ENCODE results near the gene YIF1A. TPM values are rescaled to one million over a fixed set of nuclear protein-coding genes. Genes with fewer than 3 reads are reported as not detected.
A peak's percentile ranks its signal among the peaks of the same experiment; 100 is the strongest.
"Not testable (repeated sequence)": the region's sequence is repeated elsewhere in the genome, so short reads cannot be mapped to it uniquely, and the experiment has no call there.

Gene YIF1A
- total and polyA plus RNA-seq, 4 donors = 93.0 to 136 (median 117) TPM

GRCh38 chr11:66311470-66311964, 22.6 kb upstream of the YIF1A start:
- Histone ChIP-seq H3K9ac (ENCODE audit: low read depth in 1 of 2, low read length in 2 of 2) (no peak overlapping the region), H3K4me3 (ENCODE audit: low read depth in 1 of 3, low read length in 3 of 3) (peak overlapping the region in 2 of 3 donors; percentile 44 to 63), H3K9me3 (ENCODE audit: control insufficient read depth in 4 of 4, low read length in 3 of 4) (no peaks in the 10 kb centered on the region), H3K27ac (ENCODE audit: low read depth in 1 of 2, low read length in 2 of 2) (peak overlapping the region; percentile 79 to 86), H3K36me3 (ENCODE audit: control insufficient read depth in 4 of 4, insufficient read depth in 3 of 4, low read depth in 1 of 4, low read length in 3 of 4) (no peaks in the 10 kb centered on the region), H3K4me1 (ENCODE audit: control insufficient read depth in 4 of 4, insufficient read depth in 4 of 4, low read length in 3 of 4) (peaks cover 0 to 12% (median 5%) of the 10 kb centered on the region in 4 donors), H3K27me3 (ENCODE audit: control insufficient read depth in 4 of 4, insufficient read depth in 4 of 4, low read length in 3 of 4) (no peaks in the 10 kb centered on the region)
- TF ChIP-seq MAX (IDR thresholded peaks at IDR 0.05) (no peak), TAF1 (conservative IDR thresholded peaks at IDR 0.05) (no peak), REST (IDR thresholded peaks at IDR 0.05) (no peak), HNF4A (conservative IDR thresholded peaks at IDR 0.05) (no peak), JUND (IDR thresholded peaks at IDR 0.05) (no peak), FOXA1 (IDR thresholded peaks at IDR 0.05) (no peak), GABPA (IDR thresholded peaks at IDR 0.05 in 1 of 2, conservative IDR thresholded peaks at IDR 0.05 in 1 of 2) (no peak), EGR1 (IDR thresholded peaks at IDR 0.05; ENCODE audit: low read depth in 2 of 2) (no peak), HNF4G (IDR thresholded peaks at IDR 0.05) (no peak), NR2F2 (IDR thresholded peaks at IDR 0.05) (no peak), YY1 (IDR thresholded peaks at IDR 0.05) (no peak)
- DNase-seq (ENCODE audit: low spot score) = no peak
- 31% methylated on average over 26 of the region's 26 CpGs for WGBS

- 92% methylated on average over 18 of the region's 18 CpGs for WGBS
- not testable (repeated sequence) for DNase-seq (ENCODE audit: low spot score); H3K4me3 ChIP-seq (ENCODE audit: low read depth in 1 of 3, low read length in 3 of 3); H3K36me3 ChIP-seq (ENCODE audit: control insufficient read depth in 4 of 4, insufficient read depth in 3 of 4, low read depth in 1 of 4, low read length in 3 of 4); H3K9me3 ChIP-seq (ENCODE audit: control insufficient read depth in 4 of 4, low read length in 3 of 4); H3K9ac ChIP-seq (ENCODE audit: low read depth in 1 of 2, low read length in 2 of 2); H3K27me3 ChIP-seq (ENCODE audit: control insufficient read depth in 4 of 4, insufficient read depth in 4 of 4, low read length in 3 of 4); H3K27ac ChIP-seq (ENCODE audit: low read depth in 1 of 2, low read length in 2 of 2)
- H3K4me1 ChIP-seq (ENCODE audit: control insufficient read depth in 4 of 4, insufficient read depth in 4 of 4, low read length in 3 of 4) = peaks cover 0 to 12% (median 5%) of the 10 kb centered on the region in 4 donors
These were observed 22.0 kb upstream of the YIF1A start for GRCh38 chr11:66310803-66311440.

- Histone ChIP-seq H3K4me3 (ENCODE audit: low read depth in 1 of 3, low read length in 3 of 3) (no peak overlapping the region), H3K9me3 (ENCODE audit: control insufficient read depth in 4 of 4, low read length in 3 of 4) (no peaks in the 10 kb centered on the region), H3K36me3 (ENCODE audit: control insufficient read depth in 4 of 4, insufficient read depth in 3 of 4, low read depth in 1 of 4, low read length in 3 of 4) (no peaks in the 10 kb centered on the region), H3K9ac (ENCODE audit: low read depth in 1 of 2, low read length in 2 of 2) (no peak overlapping the region), H3K4me1 (ENCODE audit: control insufficient read depth in 4 of 4, insufficient read depth in 4 of 4, low read length in 3 of 4) (peaks cover 0 to 12% (median 5%) of the 10 kb centered on the region in 4 donors), H3K27ac (ENCODE audit: low read depth in 1 of 2, low read length in 2 of 2) (no peak overlapping the region), H3K27me3 (ENCODE audit: control insufficient read depth in 4 of 4, insufficient read depth in 4 of 4, low read length in 3 of 4) (no peaks in the 10 kb centered on the region)
- DNase-seq (ENCODE audit: low spot score) = no peak
- WGBS = 81% methylated on average over 8 of the region's 8 CpGs
- TF ChIP-seq ATF3 (IDR thresholded peaks at IDR 0.05) (no peak), RAD21 (IDR thresholded peaks at IDR 0.05) (no peak), FOXA2 (IDR thresholded peaks at IDR 0.05) (no peak), FOXA1 (IDR thresholded peaks at IDR 0.05) (no peak), RXRA (IDR thresholded peaks at IDR 0.05) (no peak), REST (IDR thresholded peaks at IDR 0.05) (no peak), CTCF (IDR thresholded peaks at IDR 0.05; ENCODE audit: low read depth, low read length, missing input control) (no peak), HNF4G (IDR thresholded peaks at IDR 0.05) (no peak), EGR1 (IDR thresholded peaks at IDR 0.05; ENCODE audit: low read depth in 2 of 2) (no peak), GABPA (IDR thresholded peaks at IDR 0.05 in 1 of 2, conservative IDR thresholded peaks at IDR 0.05 in 1 of 2) (no peak), MAX (IDR thresholded peaks at IDR 0.05) (no peak), HNF4A (conservative IDR thresholded peaks at IDR 0.05) (no peak), NR2F2 (IDR thresholded peaks at IDR 0.05) (no peak), SP1 (IDR thresholded peaks at IDR 0.05) (no peak), JUND (IDR thresholded peaks at IDR 0.05) (no peak)
These were observed 21.4 kb upstream of the YIF1A start for GRCh38 chr11:66310324-66310723.
